GM13977 (cell line): Measurements from ENCODE around the gene SLC44A1.

Experiments used
- DNase-seq: peaks from one replicate; pipeline ENCODE4 v3.0.0; 2012; ENCODE audit warnings: low spot score
- CTCF ChIP-seq: IDR thresholded peaks from 2 replicates; pipeline ENCODE4 v1.5.1; 2012; ENCODE audit warnings: mild to moderate bottlenecking, control low read depth; ENCODE audit not compliant: insufficient read depth; ENCODE audit errors: extremely low read depth, missing control alignments
- in situ Hi-C: fragments of 300-500 bp; cut with MboI; formaldehyde crosslinking; loops from one replicate; pipeline ENCODE4 v1.12.0; 2022; ENCODE audit warnings: low sequenced_read_pairs, low pct_unique_long_range_greater_than_20kb, mixed read lengths, inconsistent platforms; ENCODE audit not compliant: unreplicated experiment

SLC44A1 gene

GRCh38 chr9:105320568-105320967 is 76.1 kb downstream of the SLC44A1 start:
- TF ChIP-seq CTCF: no peak
- no peak for DNase-seq
- in situ Hi-C loops: no loop called here

DNA sequence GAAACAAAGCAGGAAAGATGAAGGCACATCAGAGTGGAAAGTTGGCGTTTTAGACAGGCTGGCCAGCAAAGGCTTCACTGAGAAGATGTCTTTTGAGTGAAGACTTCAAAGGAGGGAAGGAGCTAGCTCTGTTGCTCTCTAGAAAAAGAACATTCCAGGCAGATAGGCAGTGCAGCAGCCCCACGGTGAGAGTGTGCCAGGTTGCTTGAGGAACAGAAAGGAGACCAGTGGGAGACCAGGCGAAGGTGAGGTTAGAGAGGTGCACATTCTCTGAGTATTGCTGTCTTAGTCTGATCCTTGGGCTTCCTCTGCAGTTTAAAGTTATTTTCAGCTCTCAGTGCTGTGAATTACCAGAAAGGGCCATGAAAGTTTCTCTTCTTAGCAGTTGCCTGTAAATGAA is 83.8 kb downstream of the SLC44A1 start:
- in situ Hi-C loops: no loop called here
- TF ChIP-seq CTCF: no peak
- DNase-seq: no peak

DNA sequence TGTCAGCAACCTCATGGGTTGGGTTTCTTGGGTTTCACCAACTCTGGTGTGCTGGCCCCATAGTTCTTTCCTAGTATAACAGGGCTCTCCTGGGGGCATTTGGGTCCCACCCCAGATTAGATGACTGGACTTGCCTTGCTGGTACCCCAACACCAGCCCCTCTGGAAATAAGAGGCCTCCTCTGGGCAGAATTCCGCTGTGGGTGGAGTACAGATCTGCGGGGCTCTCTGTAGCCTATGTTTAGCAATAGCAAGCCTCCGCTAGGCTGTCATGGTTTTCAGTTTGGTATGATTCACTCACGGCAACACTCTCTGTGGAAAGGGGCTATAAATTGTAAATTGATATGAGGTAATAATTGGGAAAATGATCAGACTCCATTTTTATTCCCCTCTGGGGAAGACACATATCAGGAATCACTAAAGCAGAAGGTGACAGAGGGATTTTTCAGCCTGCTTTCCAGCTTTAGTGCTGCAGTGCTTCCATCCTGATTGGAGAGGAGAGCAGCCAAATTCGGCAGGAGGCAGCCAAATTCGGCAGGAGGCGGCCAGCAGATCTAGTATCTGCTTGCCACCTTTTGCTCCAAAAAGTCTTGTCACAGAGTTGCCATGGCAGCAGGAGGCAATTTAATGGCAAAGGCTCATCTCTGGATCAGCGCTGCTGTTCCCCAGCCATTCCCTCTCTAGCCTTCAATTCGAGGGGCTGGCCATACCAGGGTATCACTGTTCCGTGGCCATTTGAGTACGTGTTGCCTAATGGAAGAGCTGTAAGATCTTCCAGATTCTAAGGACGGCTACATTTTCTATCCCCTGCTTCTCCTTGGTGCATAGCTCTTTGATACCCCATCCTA is 84.6 kb downstream of the SLC44A1 start:
- DNase-seq: no peak
- TF ChIP-seq CTCF: no peak
- in situ Hi-C loops: no loop called here

- in situ Hi-C loops: no loop called here
- no peak for DNase-seq
- TF ChIP-seq CTCF: no peak
Measured at GRCh38 chr9:105329719-105330062, 85.2 kb downstream of the SLC44A1 start.

GRCh38 chr9:105330201-105330600 is 85.8 kb downstream of the SLC44A1 start:
- in situ Hi-C loops: no loop called here
- DNase-seq: no peak
- no peak for TF ChIP-seq CTCF

DNA sequence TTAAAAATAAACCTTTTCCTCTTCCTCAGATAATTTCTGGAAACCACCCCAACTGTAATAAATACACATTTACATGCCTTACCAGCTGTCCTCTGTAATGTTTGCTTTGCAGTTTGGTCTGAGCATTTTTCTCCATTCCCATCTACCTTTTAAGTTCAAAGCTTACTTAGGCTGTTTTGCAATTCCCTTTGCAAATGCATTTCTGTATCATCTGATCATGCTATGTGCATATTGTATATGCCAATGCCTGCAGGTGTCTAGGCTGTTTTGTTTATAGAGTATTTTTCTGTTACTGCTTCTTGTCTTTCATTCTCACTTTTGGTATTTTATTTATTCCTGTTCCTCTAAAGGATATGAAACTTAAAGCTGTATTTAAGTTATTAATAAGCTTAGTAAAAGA is 86.3 kb downstream of the SLC44A1 start:
- in situ Hi-C loops: no loop called here
- TF ChIP-seq CTCF: no peak
- no peak for DNase-seq

DNA sequence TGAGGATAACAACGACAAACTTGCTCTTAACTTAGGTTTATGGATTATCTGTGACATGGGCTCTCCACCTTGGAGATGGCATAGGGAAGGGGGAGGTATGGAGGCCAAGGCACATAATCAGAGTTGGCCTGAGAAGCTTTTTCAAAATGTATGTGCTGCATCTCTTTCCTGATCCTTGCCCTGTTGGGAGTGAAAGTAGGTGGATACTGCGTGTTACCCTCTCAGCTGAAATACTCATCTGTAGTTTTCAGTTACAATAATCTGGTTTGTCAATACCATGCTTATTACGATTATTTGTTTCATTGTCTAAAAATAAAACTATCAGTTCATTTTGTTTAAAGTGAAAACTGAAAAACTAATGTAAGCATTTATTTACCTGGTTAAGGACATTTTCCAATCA is 86.7 kb downstream of the SLC44A1 start:
- TF ChIP-seq CTCF: no peak
- in situ Hi-C loops: no loop called here
- no peak for DNase-seq
